Transverse colon (tissue), 4 donors: ENCODE measurements around the gene C10orf53.

Experiments
- POLR2A ChIP-seq: fragments of 450-650 bp; IDR thresholded peaks from one replicate; pipeline ENCODE4 v1.6.1; 2016; ENCODE audit warnings: antibody characterized with exemption, mild to moderate bottlenecking, moderate library complexity
- POLR2AphosphoS5 ChIP-seq, 3 donors: sonication (generic); formaldehyde crosslinking; IDR thresholded peaks; one replicate each; pipeline ENCODE4 v1.6.1; 2016; ENCODE audit warnings: antibody characterized with exemption in 3 of 3
- TF ChIP-seq, protein P1 (sequence below), 5 experiments: fragments of 200-600 bp in 3 of 5; fragments of 450-650 bp in 2 of 5; sonication (generic) in 3 of 5; IDR thresholded peaks; 1 replicate in 2 of 5; 2 replicates in 3 of 5; pipeline ENCODE4 v1.5.1; 2016 to 2017; ENCODE audit warnings: antibody characterized with exemption in 5 of 5, inconsistent platforms in 3 of 5, mild to moderate bottlenecking in 2 of 5, moderate library complexity in 1 of 5

- TF ChIP-seq, protein P1, sequence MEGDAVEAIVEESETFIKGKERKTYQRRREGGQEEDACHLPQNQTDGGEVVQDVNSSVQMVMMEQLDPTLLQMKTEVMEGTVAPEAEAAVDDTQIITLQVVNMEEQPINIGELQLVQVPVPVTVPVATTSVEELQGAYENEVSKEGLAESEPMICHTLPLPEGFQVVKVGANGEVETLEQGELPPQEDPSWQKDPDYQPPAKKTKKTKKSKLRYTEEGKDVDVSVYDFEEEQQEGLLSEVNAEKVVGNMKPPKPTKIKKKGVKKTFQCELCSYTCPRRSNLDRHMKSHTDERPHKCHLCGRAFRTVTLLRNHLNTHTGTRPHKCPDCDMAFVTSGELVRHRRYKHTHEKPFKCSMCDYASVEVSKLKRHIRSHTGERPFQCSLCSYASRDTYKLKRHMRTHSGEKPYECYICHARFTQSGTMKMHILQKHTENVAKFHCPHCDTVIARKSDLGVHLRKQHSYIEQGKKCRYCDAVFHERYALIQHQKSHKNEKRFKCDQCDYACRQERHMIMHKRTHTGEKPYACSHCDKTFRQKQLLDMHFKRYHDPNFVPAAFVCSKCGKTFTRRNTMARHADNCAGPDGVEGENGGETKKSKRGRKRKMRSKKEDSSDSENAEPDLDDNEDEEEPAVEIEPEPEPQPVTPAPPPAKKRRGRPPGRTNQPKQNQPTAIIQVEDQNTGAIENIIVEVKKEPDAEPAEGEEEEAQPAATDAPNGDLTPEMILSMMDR (IDR thresholded peaks at IDR 0.05): no peak
- TF ChIP-seq POLR2A: no peak
- TF ChIP-seq POLR2AphosphoS5 (IDR thresholded peaks at IDR 0.05): no peak
These were observed 55.7 kb downstream of the C10orf53 start for GRCh38 chr10:49735161-49735560.
